ENCODE results near the gene COX20. TPM values are rescaled to one million over a fixed set of nuclear protein-coding genes. Genes with fewer than 3 reads are reported as not detected.
A peak's percentile ranks its signal among the peaks of the same experiment; 100 is the strongest.

Gene COX20
- total RNA-seq, 1 experiment from 2014 or later, result 50.0 TPM

- Histone ChIP-seq H3K4me1 (ENCODE audit: insufficient read depth, low read length) (peaks cover 18% of the 10 kb centered on the region), H4K20me1 (ENCODE audit: low read length) (peaks cover 80% of the 10 kb centered on the region), H3K79me2 (ENCODE audit: low read length) (peaks cover 95% of the 10 kb centered on the region), H2AFZ (ENCODE audit: low read length) (no peak overlapping the region), H3K4me2 (ENCODE audit: low read length) (no peak overlapping the region), H3K9me2 (replicated peaks; ENCODE audit: low read length) (no peaks in the 10 kb centered on the region), H3K36me3 (ENCODE audit: low read depth, low read length) (peaks cover 93% of the 10 kb centered on the region), H3F3A (ENCODE audit: low read length, unreplicated experiment) (peaks cover 9% of the 10 kb centered on the region), H3K4me3 (ENCODE audit: low read length) (no peak overlapping the region), H3K27me3 (ENCODE audit: low read length) (no peaks in the 10 kb centered on the region), H3K27ac (ENCODE audit: low read length) (no peak overlapping the region), H3K9me3 (ENCODE audit: low read length) (no peaks in the 10 kb centered on the region), H3K9ac (ENCODE audit: low read length) (no peak overlapping the region)
- intact Hi-C loops (cut with micrococcal nuclease), result no loop called here
- CTCF ChIA-PET, result no interaction called here
- POLR2A ChIA-PET (ENCODE audit: unreplicated experiment), result no interaction called here
- no TSS peak for BruUV-seq (replicated peaks)
- DNase-seq, result no peak
- TF ChIP-seq CTCF (conservative IDR thresholded peaks at IDR 0.05; ENCODE audit: low read depth, low read length) (no peak), EZH2 (IDR thresholded peaks at IDR 0.05; ENCODE audit: low read length, unreplicated experiment) (no peak), EZH2phosphoT487 (IDR thresholded peaks at IDR 0.05; ENCODE audit: borderline replicate concordance, low read length) (no peak)
- ATAC-seq, result no peak
Measured at GRCh38 chr1:244858357-244858756, 22.9 kb downstream of the COX20 start.

GRCh38 chr1:244860078-244860477 lies 24.6 kb downstream of the COX20 start:
- intact Hi-C loops (cut with micrococcal nuclease), result loop anchor here (5.0 kb wide), 1 partner anchor 57 kb away; no protein-coding TSS in a partner anchor
- ChIA-PET CTCF (no interaction called here), POLR2A (ENCODE audit: unreplicated experiment) (no interaction called here)
- Histone ChIP-seq H3K4me3 (ENCODE audit: low read length) (peak overlapping the region; percentile 80), H3K27ac (ENCODE audit: low read length) (no peak overlapping the region), H3K36me3 (ENCODE audit: low read depth, low read length) (peaks cover 77% of the 10 kb centered on the region), H3F3A (ENCODE audit: low read length, unreplicated experiment) (peaks cover 9% of the 10 kb centered on the region), H4K20me1 (ENCODE audit: low read length) (peaks cover 76% of the 10 kb centered on the region), H3K4me2 (ENCODE audit: low read length) (peak overlapping the region; percentile 90), H3K9me2 (replicated peaks; ENCODE audit: low read length) (no peaks in the 10 kb centered on the region), H2AFZ (ENCODE audit: low read length) (no peak overlapping the region), H3K9me3 (ENCODE audit: low read length) (no peaks in the 10 kb centered on the region), H3K27me3 (ENCODE audit: low read length) (no peaks in the 10 kb centered on the region), H3K9ac (ENCODE audit: low read length) (no peak overlapping the region), H3K4me1 (ENCODE audit: insufficient read depth, low read length) (peaks cover 22% of the 10 kb centered on the region), H3K79me2 (ENCODE audit: low read length) (peaks cover 95% of the 10 kb centered on the region)
- ATAC-seq (no peak), DNase-seq (no peak)
- no peak for TF ChIP-seq CTCF (conservative IDR thresholded peaks at IDR 0.05; ENCODE audit: low read depth, low read length)
- TF ChIP-seq EZH2 (IDR thresholded peaks at IDR 0.05; ENCODE audit: low read length, unreplicated experiment), result no peak
- no peak for TF ChIP-seq EZH2phosphoT487 (IDR thresholded peaks at IDR 0.05; ENCODE audit: borderline replicate concordance, low read length)
- no TSS peak for BruUV-seq (replicated peaks)

- Histone ChIP-seq H3K79me2 (ENCODE audit: low read length) (peaks cover 87% of the 10 kb centered on the region), H3K9me2 (replicated peaks; ENCODE audit: low read length) (no peaks in the 10 kb centered on the region), H3K4me3 (ENCODE audit: low read length) (peak overlapping the region; percentile 80), H3F3A (ENCODE audit: low read length, unreplicated experiment) (peaks cover 9% of the 10 kb centered on the region), H3K4me2 (ENCODE audit: low read length) (peak overlapping the region; percentile 90), H3K36me3 (ENCODE audit: low read depth, low read length) (peaks cover 67% of the 10 kb centered on the region), H3K4me1 (ENCODE audit: insufficient read depth, low read length) (peaks cover 24% of the 10 kb centered on the region), H2AFZ (ENCODE audit: low read length) (no peak overlapping the region), H3K27me3 (ENCODE audit: low read length) (no peaks in the 10 kb centered on the region), H3K27ac (ENCODE audit: low read length) (no peak overlapping the region), H3K9me3 (ENCODE audit: low read length) (no peaks in the 10 kb centered on the region), H3K9ac (ENCODE audit: low read length) (peak overlapping the region; percentile 95), H4K20me1 (ENCODE audit: low read length) (peaks cover 66% of the 10 kb centered on the region)
- BruUV-seq (replicated peaks), result no TSS peak
- TF ChIP-seq CTCF (conservative IDR thresholded peaks at IDR 0.05; ENCODE audit: low read depth, low read length), result no peak
- no peak for TF ChIP-seq EZH2 (IDR thresholded peaks at IDR 0.05; ENCODE audit: low read length, unreplicated experiment)
- peak; percentile 32 for DNase-seq
- POLR2A ChIA-PET (ENCODE audit: unreplicated experiment), result no interaction called here
- CTCF ChIA-PET, result interaction anchor here (1.1 kb wide), 1 partner anchor 60 kb away, joined by 3 read pairs; no protein-coding TSS in a partner anchor
- intact Hi-C loops (cut with micrococcal nuclease), result loop anchor here (5.0 kb wide), 1 partner anchor 56 kb away; no protein-coding TSS in a partner anchor
- ATAC-seq, result no peak
Measured at GRCh38 chr1:244860914-244861610, 25.6 kb downstream of the COX20 start.

All from PC-3 (cell line).